HL-60/S4 (cell line): Measurements from ENCODE around the gene STX12.

Experiments
- in situ Hi-C: fragments of 300-500 bp; cut with MboI; formaldehyde crosslinking; loops from 2 replicates; pipeline ENCODE4 v1.14.3; 2022; ENCODE audit warnings: low sequenced_read_pairs

Gene STX12

GRCh38 chr1:27772932-27773825, at the start of gene STX12:
STX12 (plus strand) TSS chr1:27773219; CDS start chr1:27773308, 89 bp downstream.
- in situ Hi-C loops = no loop called here

GRCh38 chr1:27724961-27725373, 48.1 kb upstream of the STX12 start:
- in situ Hi-C loops = no loop called here

- in situ Hi-C loops = no loop called here
Observed at GRCh38 chr1:27725374-27726172, 47.4 kb upstream of the STX12 start, which contains the start of gene FAM76A. FAM76A (plus strand) TSS chr1:27725961; CDS start chr1:27726081, 120 bp downstream.

DNA sequence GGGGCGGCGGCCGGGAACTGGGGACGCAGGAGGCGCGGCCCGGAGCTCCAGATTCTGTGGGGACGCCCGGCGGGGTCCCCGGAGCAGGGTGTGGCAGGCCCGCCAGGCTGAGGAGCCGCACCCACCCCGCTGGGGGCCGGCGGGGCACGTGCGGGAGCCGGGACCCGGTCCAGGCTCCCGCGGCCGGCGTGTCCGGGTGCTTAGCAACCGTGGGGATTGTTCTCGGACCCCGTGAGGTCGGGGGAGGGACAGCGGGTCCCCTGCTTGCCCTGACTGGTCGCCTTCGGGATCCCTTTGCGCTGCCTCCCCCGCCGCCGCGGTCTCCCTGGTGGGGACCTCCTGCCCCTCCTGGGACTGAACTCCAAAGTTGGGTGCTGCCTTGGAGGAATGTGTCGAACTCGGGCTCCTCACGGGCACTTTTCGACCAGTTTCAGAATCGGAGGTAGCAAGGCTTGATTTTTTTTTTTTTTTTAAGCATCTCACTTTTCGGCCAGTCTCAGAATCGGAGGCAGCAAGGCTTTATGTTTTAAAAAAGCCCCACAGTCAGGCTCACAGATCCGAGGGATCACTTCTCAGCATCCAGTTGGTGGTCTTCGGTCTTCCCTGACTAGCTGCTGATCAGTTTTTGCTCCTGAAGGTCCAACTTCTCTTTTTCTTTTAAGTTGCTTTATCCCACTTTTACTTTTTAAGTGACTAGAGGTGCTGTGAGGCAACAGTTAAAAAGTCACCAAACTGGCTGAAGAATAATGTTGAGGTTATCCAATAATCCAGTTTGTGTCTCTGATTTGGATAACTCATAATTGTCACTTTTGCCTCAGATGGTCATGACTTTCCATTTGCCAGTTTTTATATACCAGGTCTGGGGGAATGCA, 46.6 kb upstream of the STX12 start:
- in situ Hi-C loops = no loop called here

DNA sequence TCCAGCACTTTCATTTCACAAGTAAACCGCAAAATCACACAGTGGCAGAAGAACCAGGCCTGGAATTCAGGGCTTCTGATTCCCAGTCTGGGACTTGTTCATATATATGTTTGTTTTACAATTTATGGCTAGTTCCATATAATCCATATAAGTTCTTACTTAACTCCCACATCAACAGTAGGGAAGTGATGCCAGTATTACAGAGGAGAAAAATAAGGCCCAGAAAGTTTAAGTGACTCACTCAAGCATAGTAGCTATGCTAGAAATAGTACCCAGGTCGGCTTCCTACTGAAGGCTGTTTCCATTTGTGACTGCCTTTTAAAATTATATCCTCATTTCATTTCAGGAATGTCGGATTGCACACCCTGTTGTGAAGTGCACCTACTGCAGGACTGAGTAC, 45.9 kb upstream of the STX12 start:
- in situ Hi-C loops = no loop called here

DNA sequence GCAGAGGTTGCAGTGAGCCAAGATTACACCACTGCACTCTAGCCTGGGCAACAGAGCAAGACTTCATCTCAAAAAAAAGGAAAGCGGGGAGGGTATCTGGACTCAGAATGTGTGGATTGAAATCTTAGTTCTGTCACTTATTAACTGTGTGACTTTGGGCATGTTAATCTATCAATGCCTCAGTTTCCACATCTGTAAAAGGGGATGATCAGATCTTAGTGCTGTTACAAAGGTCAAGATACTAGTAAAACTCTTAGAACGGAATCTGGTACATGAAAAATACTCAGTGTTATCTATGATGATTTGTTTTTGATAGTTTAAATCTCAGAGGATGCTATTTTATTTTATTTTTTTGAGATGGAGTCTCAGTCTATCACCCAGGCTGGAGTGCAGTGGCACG, 36.8 kb upstream of the STX12 start:
- in situ Hi-C loops = no loop called here

DNA sequence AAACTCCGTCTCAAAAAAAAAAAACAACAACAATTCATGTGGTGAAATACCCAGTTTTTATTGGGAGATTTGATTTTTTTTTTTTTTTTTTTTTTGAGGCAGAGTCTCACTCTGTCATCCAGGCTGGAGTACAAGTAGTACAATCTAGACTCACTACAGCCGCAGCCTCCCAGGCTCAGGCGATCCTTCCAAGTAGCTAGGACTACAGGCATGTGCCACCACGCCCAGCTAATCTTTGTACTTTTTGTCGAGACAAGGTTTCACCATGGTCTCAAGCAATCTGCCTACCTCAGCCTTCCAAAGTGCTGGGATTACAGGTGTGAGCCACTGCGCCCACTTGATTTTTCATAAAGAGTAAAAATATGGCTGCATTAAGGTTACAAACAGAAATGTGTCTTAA, 31.9 kb upstream of the STX12 start:
- in situ Hi-C loops = no loop called here

DNA sequence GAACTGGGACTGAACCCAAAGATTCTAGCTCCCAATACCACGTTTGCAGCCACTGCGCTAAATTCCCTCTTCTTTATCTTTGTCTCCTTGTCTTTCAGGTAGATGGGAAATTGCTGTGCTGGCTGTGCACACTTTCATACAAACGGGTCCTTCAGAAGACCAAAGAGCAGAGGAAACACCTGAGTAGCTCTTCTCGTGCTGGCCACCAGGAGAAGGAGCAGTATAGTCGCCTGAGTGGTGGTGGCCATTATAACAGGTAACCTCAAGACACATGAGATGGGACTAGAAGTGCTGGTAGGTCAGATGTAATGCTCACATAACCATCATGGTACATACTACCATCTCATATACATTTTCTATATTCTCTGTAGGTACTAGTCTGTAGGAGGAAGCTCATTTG, 28.5 kb upstream of the STX12 start:
- in situ Hi-C loops = no loop called here

DNA sequence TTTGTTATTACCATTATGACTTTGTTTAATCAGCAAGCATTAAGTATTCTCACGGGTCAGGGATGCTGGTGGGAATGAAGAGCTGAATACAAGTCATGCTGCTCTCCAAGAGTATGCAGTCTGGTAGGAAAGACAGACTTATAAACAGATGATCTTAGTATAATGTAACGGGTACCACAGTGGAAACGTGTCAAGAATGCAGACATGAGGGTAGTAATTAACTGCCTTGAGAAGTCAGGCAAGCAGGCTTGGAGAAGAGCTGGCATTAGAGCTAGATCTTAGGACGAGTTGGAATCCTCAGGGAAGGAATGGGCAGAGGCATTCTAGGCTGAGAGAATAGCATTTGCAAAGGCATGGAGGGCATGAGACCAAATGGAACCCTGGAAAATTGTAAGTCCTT, 27.6 kb upstream of the STX12 start:
- in situ Hi-C loops = no loop called here

- in situ Hi-C loops = no loop called here
Observed at GRCh38 chr1:27752360-27752759, 20.7 kb upstream of the STX12 start.

GRCh38 chr1:27755286-27755685, 17.7 kb upstream of the STX12 start:
- in situ Hi-C loops = no loop called here

DNA sequence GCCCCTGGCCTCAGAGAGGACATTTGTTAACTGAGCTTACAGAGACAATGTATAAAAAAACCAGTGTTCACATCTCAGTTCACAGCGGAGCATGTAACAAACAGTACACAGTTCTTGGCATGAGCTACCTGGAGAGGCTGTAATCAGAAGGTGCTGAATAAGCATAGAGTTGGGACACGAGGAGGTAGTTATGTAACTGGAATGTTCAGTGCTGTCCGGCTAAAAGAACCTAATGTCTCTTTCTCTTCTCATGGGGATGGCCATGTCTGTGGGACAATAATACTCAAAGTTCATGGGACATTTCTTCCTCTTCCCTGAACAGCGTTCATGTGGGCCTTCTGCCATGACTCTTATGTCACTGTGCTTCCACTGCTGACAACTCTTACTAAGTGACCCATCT, 17.2 kb upstream of the STX12 start:
- in situ Hi-C loops = no loop called here

GRCh38 chr1:27759236-27759635, 13.8 kb upstream of the STX12 start:
- in situ Hi-C loops = no loop called here

DNA sequence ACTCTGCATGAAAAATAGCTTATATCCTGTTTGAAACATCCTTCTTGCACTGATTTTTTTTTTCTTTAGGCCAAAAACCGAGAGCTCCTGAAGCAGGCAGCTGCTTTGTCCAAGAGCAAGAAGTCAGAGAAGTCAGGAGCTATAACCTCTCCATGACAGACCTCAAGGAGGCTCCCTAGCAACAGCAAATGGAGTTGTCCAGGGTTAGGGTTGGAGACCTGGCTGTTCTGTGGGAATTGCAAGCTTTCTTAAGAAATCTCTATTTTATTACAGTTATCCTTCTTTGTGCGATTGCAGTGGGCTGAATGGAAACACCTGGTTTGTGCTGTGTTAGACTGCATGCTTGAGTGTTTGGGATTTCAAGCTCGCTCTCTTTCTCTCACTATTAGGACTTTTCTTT, 12.6 kb upstream of the STX12 start:
- in situ Hi-C loops = no loop called here

- in situ Hi-C loops = no loop called here
Observed at GRCh38 chr1:27762033-27762432, 11.0 kb upstream of the STX12 start.

DNA sequence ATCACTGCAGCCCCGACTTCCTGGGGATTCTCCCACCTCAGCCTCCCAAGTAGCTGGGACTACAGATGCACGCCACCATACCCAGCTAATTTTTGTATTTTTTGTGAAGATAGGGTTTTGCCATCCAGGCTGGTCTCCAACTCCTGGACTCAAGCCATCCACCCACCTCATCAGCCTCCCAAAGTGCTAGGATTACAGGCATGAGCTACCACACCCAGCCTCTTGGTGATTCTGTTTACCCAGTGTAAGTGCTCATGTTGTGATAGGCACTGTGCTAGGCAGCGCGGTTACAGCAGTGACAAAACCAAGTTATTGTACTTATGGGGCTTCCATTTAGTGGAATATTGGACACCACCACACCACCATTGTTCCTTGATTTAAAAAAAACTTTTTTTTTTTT, 9.7 kb upstream of the STX12 start:
- in situ Hi-C loops = no loop called here

GRCh38 chr1:27770293-27770830, 2.7 kb upstream of the STX12 start:
- in situ Hi-C loops = no loop called here

DNA sequence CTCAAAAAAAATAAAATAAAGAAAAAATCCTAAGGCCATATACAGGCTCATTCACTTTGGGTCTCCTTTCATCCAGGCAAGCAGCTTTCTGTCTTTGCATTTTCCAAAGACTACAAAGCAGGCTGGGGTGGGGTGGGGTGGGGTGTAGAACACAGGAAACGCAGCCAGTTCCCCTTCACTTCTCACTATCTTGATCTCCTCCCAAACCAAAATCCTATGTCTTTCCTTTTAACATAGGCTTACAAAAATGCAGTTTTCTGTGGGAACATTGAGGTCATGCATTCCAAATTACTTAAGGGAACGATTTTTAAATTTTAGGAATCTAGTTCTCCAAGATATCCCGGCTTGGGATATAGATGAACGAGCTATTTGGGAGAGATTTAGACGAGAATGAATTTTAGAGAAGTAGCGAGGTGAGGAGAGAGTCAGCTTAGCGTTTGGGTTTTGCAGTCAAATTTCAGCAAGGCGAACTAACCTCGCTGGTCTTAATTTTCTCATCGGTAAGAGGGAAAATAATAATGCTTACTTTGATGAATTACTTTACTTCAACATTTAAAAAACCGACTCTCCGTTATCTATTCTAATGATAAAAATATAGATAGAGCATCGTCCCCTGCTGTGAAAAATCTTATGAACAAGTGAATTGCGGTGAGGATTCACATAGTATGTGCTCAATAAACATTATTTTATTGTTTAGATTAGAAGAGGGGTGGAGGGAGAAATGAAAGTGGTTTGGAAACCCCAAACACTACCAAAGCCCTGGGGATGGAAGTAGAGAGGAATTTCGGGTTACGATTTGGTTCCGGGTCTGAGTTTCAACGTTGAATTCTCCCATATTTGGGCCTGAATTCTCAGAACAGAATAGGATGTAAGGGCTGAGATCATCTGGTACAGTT, 735 bp upstream of the STX12 start:
- in situ Hi-C loops = no loop called here

- in situ Hi-C loops = no loop called here
Observed at GRCh38 chr1:27773826-27774445, 917 bp downstream of the STX12 start.
